Activated CD8-positive, alpha-beta T cell treated with anti-CD3 and anti-CD28 coated beads for 36 hours (primary cell): Measurements from ENCODE around the gene PTCRA. TPM values are rescaled to one million over a fixed set of nuclear protein-coding genes. Genes with fewer than 3 reads are reported as not detected.

ENCODE experiments used
- ATAC-seq: fragments of 200-7000 bp; cut with Tn5 transposase; one replicate; pipeline ENCODE4 v1.10.0; 2021; ENCODE audit warnings: mild to moderate bottlenecking, moderate library complexity
- CTCF ChIA-PET: fragments of 350-600 bp; sonication (Branson Sonifier 250); formaldehyde crosslinking; loops from one replicate; lab custom pipeline; 2021; ENCODE audit warnings: antibody characterized with exemption; lab: Charles Lee
- POLR2A ChIA-PET: fragments of 350-600 bp; sonication (Branson Sonifier 250); formaldehyde crosslinking; loops from one replicate; lab custom pipeline; 2021; ENCODE audit warnings: antibody characterized with exemption; lab: Charles Lee
- DNase-seq: peaks from one replicate; pipeline ENCODE4 v3.0.0-alpha.2; 2020
- H3K27ac Mint-ChIP-seq: one replicate; pipeline ENCODE4 v1.8.0; 2021; ENCODE audit warnings: mild to moderate bottlenecking, mixed read lengths
- H3K27me3 Mint-ChIP-seq: one replicate; pipeline ENCODE4 v1.8.0; 2021; ENCODE audit warnings: mixed read lengths
- H3K36me3 Mint-ChIP-seq: one replicate; pipeline ENCODE4 v1.8.0; 2021; ENCODE audit warnings: low read depth, mixed read lengths
- H3K4me1 Mint-ChIP-seq: one replicate; pipeline ENCODE4 v1.8.0; 2021; ENCODE audit warnings: low read depth, mixed read lengths
- H3K4me3 Mint-ChIP-seq: one replicate; pipeline ENCODE4 v1.8.0; 2021; ENCODE audit warnings: mild to moderate bottlenecking, moderate library complexity, mixed read lengths
- H3K9me3 Mint-ChIP-seq: one replicate; pipeline ENCODE4 v1.8.0; 2021; ENCODE audit warnings: mixed read lengths
- intact Hi-C: fragments of 100-400 bp; cut with micrococcal nuclease; formaldehyde crosslinking; loops from one replicate; pipeline ENCODE4 v1.10.0; 2022
- total RNA-seq, 2 experiments: library from RNA; stranded (reverse); gene quantifications; one replicate each; pipeline ENCODE4 v1.2.3, GENCODE V29; 2021
- TF ChIP-seq, protein P1 (sequence below): fragments of 200-600 bp; IDR thresholded peaks from one replicate; pipeline ENCODE4 v1.8.0; 2022; ENCODE audit warnings: antibody characterized with exemption, mild to moderate bottlenecking

The PTCRA gene
- total RNA-seq, 2 experiments from 2014 or later: not detected

DNA sequence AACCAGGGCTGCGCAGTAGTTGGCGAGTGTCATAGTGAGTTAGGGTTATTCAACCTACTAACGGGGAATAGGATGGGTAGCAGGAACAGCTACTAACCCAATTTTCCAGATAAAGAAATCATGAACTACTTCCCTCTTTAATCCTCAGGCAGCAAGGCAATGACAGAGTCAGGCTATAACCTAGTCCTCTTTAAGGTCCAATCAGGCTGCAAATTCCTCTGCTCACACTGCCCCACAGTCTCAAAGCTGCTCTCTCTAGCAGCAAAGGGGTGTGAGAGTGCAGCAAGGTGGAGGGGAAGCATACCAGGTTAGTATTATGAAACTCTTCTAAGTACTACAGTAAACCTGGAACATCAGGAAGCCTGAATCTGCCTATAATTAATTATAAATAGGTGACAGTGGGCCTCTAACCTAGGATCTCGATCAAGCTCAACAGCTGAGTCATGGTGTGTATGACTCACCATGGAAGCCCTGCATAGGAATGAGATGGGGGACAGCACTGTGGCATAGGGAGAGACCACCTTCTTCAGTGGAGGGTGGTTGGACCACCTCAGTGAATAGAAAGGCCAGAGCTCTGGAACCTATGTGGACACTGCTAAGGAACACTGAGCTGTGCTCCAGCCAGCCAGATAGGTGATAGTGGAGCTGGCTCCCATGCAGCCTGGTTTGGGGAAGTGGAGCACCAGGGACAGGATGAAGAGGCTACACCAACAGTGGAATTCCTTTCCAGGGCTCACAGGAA lies 55.2 kb downstream of the PTCRA start:
- Mint-ChIP-seq H3K4me1 (peaks cover 29% of the 10 kb centered on the region), H3K9me3 (no peaks in the 10 kb centered on the region), H3K4me3 (no peak overlapping the region), H3K27ac (no peak overlapping the region), H3K27me3 (no peaks in the 10 kb centered on the region), H3K36me3 (peaks cover 8% of the 10 kb centered on the region)
- ATAC-seq (peak; percentile 75), DNase-seq (peak; percentile 59)
- POLR2A ChIA-PET: interaction anchor here (1.2 to 4.5 kb wide), 3 partner anchors 8 to 19 kb away, joined by 3 to 21 read pairs (median 3); partner anchors contain the start of gene PEX6
- CTCF ChIA-PET: interaction anchor here (0.9 to 1.5 kb wide), 3 partner anchors 10 to 50 kb away, joined by 3 to 4 read pairs (median 3); partner anchors contain the start of gene RRP36
- TF ChIP-seq, protein P1, sequence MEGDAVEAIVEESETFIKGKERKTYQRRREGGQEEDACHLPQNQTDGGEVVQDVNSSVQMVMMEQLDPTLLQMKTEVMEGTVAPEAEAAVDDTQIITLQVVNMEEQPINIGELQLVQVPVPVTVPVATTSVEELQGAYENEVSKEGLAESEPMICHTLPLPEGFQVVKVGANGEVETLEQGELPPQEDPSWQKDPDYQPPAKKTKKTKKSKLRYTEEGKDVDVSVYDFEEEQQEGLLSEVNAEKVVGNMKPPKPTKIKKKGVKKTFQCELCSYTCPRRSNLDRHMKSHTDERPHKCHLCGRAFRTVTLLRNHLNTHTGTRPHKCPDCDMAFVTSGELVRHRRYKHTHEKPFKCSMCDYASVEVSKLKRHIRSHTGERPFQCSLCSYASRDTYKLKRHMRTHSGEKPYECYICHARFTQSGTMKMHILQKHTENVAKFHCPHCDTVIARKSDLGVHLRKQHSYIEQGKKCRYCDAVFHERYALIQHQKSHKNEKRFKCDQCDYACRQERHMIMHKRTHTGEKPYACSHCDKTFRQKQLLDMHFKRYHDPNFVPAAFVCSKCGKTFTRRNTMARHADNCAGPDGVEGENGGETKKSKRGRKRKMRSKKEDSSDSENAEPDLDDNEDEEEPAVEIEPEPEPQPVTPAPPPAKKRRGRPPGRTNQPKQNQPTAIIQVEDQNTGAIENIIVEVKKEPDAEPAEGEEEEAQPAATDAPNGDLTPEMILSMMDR: no peak
- intact Hi-C loops: no loop called here

DNA sequence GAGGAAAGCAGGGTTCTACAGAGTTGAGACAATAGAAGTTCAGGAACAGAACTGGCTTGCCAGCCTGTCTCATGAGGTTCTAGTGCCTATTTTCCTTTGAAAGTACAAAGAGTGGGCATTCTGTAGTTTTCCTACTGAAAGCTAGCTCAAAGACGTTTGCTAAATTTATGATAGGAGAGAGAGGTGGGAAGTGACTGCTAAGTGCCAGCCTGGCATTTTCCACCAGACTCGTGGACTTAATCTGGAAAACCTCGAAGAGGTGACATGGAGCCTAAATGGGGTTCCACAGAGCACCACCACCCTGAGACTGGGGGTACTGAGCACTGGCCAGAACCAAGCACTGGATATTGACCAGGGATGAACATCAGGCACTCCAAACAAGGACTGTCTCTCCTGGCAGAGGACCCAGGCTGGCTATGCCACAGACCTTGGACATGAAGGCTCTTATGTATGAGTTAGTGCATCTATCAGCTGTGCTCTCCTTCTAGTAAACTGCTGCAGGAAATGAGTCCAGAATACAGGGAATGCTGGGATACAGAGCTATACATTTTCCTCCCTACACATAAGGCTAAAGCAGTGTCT lies 56.0 kb downstream of the PTCRA start:
- Mint-ChIP-seq H3K4me3 (no peak overlapping the region), H3K4me1 (peaks cover 37% of the 10 kb centered on the region), H3K36me3 (peaks cover 12% of the 10 kb centered on the region), H3K27me3 (no peaks in the 10 kb centered on the region), H3K9me3 (no peaks in the 10 kb centered on the region), H3K27ac (no peak overlapping the region)
- TF ChIP-seq, protein P1: no peak
- no peak for ATAC-seq
- intact Hi-C loops: no loop called here
- ChIA-PET POLR2A (interaction anchor here (4.5 kb wide), 1 partner anchor 8 kb away, joined by 21 read pairs; the partner anchor contains the start of gene PEX6), CTCF (interaction anchor here (0.9 to 1.5 kb wide), 2 partner anchors 11 to 49 kb away, joined by 3 to 4 read pairs; partner anchors contain the start of gene RRP36)
- no peak for DNase-seq

DNA sequence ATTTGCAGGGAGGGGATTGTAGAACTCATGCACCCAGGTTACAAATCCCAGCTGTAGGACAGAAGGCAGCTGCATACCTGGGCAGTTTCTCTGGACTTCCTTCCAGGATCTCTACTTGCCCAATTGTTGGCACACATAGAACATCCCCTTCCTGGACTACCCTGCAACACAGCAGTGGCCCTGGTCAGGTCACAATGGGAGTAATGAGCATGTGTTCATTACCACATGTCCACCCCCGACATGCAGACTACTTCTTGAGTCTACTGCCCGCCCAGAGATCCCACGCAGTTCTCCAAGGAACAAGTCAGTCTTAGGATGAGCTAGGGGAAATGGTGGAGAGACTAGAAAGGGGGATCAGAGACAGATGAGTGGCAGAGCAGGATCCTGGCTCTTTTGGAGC lies 58.1 kb downstream of the PTCRA start:
- intact Hi-C loops: no loop called here
- Mint-ChIP-seq H3K4me3 (no peak overlapping the region), H3K4me1 (peaks cover 43% of the 10 kb centered on the region), H3K9me3 (no peaks in the 10 kb centered on the region), H3K27ac (peak overlapping the region; percentile 30), H3K36me3 (peaks cover 20% of the 10 kb centered on the region), H3K27me3 (no peaks in the 10 kb centered on the region)
- no peak for ATAC-seq
- ChIA-PET CTCF (interaction anchor here (1.1 to 1.3 kb wide), 2 partner anchors 9 to 246 kb away, joined by 3 read pairs; no protein-coding TSS in a partner anchor), POLR2A (interaction anchor here (0.6 to 1.3 kb wide), 2 partner anchors 44 to 103 kb away, joined by 3 to 5 read pairs; partner anchors contain the start of gene CNPY3)
- no peak for DNase-seq
- TF ChIP-seq, protein P1: no peak

DNA sequence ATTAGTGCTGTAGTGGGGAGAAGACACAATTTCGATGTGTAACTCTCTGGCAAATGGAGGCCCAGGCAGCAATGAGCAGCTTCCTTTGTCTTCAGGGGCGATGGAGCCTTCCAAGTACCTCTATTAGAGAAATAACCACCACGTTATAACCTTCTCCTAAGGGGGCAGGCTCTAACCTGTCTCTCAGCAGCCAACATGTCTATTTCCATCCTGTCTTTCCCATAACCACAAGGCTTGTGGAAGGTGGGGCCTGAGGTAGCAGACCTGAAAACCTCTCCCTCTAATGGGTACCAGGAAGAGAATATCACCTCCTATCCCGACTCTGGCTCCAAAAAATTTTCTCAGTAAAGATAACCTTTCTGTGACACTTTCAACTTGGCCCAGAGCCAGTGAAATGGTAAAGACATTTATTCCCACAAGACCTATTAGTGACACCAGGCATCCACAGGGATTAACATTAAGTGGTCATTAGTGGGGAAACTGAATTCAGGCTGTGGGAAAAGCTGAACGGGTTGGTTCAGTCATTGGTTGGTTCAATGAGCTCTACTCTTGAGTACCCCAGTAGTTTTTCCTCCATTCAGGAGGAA lies 59.2 kb downstream of the PTCRA start:
- CTCF ChIA-PET: interaction anchor here (1.0 to 1.3 kb wide), 2 partner anchors 10 to 11 kb away, joined by 3 read pairs; no protein-coding TSS in a partner anchor
- H3K9me3 Mint-ChIP-seq: no peaks in the 10 kb centered on the region
- ATAC-seq (no peak), DNase-seq (no peak)
- POLR2A ChIA-PET: interaction anchor here (1.0 to 1.7 kb wide), 4 partner anchors 9 to 93 kb away, joined by 3 to 6 read pairs (median 4); partner anchors contain the start of genes CNPY3 and PPP2R5D
- peaks cover 48% of the 10 kb centered on the region for H3K4me1 Mint-ChIP-seq
- peaks cover 20% of the 10 kb centered on the region for H3K36me3 Mint-ChIP-seq
- no peaks in the 10 kb centered on the region for H3K27me3 Mint-ChIP-seq
- TF ChIP-seq, protein P1: no peak
- H3K27ac Mint-ChIP-seq: peak overlapping the region; percentile 72
- H3K4me3 Mint-ChIP-seq: no peak overlapping the region
- intact Hi-C loops: loop anchor here (5.0 kb wide), 1 partner anchor 37 kb away; the partner anchor contains the start of genes KLHDC3 and MEA1

Other genes with a start within 250 kb of the PTCRA start
- not detected for gene PRPH2, start 193.5 kb upstream of the PTCRA start, total RNA-seq
- 10 to 100 TPM; 16.0 to 16.3 TPM for gene TBCC, start 169.9 kb upstream of the PTCRA start, total RNA-seq
- gene BICRAL, start 134.0 kb upstream of the PTCRA start, total RNA-seq: 1 to 10 TPM; 9.7 to 9.8 TPM
- 100 to 1,000 TPM; 135 to 137 TPM for gene RPL7L1, start 36.4 kb upstream of the PTCRA start, total RNA-seq
- 10 to 100 TPM; 46.2 to 46.8 TPM for gene CNPY3, start 13.4 kb downstream of the PTCRA start, total RNA-seq
- under 1 TPM; 0.25 to 0.38 TPM for gene GNMT, start 44.7 kb downstream of the PTCRA start, total RNA-seq
- gene PEX6, start 63.1 kb downstream of the PTCRA start, total RNA-seq: 1 to 10 TPM; 7.3 to 9.0 TPM
- gene PPP2R5D, start 68.5 kb downstream of the PTCRA start, total RNA-seq: 10 to 100 TPM; 41.6 to 47.5 TPM
- gene MEA1, start 97.9 kb downstream of the PTCRA start, total RNA-seq: 10 to 100 TPM; 84.8 to 92.3 TPM
- gene KLHDC3, start 98.2 kb downstream of the PTCRA start, total RNA-seq: 10 to 100 TPM; 58.6 to 64.0 TPM
- 10 to 100 TPM; 47.9 to 48.0 TPM for gene RRP36, start 105.6 kb downstream of the PTCRA start, total RNA-seq
- gene CUL7, start 137.8 kb downstream of the PTCRA start, total RNA-seq: 10 to 100 TPM; 13.9 TPM
- gene MRPL2, start 143.4 kb downstream of the PTCRA start, total RNA-seq: 100 to 1,000 TPM; 108 TPM
- 10 to 100 TPM; 10.6 to 11.5 TPM for gene KLC4, start 143.6 kb downstream of the PTCRA start, total RNA-seq
- 1 to 10 TPM; 3.8 to 4.1 TPM for gene PTK7, start 160.3 kb downstream of the PTCRA start, total RNA-seq